Measurements from ENCODE around the gene BEND5.

GRCh38 chr1:48775831-48776392 is 779 bp downstream of the BEND5 start:
- TF ChIP-seq CTCF (IDR thresholded peaks at IDR 0.05 in 4 of 5, conservative IDR thresholded peaks at IDR 0.05 in 1 of 5) (no peak), POLR2A (IDR thresholded peaks at IDR 0.05) (no peak)

Measured in gastrocnemius medialis (tissue), 4 donors.